Activated naive CD8-positive, alpha-beta T cell treated with anti-CD3 and anti-CD28 coated beads for 36 hours (primary cell): ENCODE measurements around the gene NECAB2. TPM values are rescaled to one million over a fixed set of nuclear protein-coding genes. Genes with fewer than 3 reads are reported as not detected.
A peak's percentile ranks its signal among the peaks of the same experiment; 100 is the strongest.

ENCODE experiments used
- DNase-seq: peaks from one replicate; pipeline ENCODE4 v3.0.0; 2021
- H3K27ac Mint-ChIP-seq: one replicate; pipeline ENCODE4 v1.8.0; 2022; ENCODE audit warnings: mild to moderate bottlenecking, moderate library complexity, mixed read lengths
- H3K27me3 Mint-ChIP-seq: one replicate; pipeline ENCODE4 v1.8.0; 2022; ENCODE audit warnings: mild to moderate bottlenecking, mixed read lengths
- H3K36me3 Mint-ChIP-seq: one replicate; pipeline ENCODE4 v1.8.0; 2021; ENCODE audit warnings: mild to moderate bottlenecking, mixed read lengths
- H3K4me1 Mint-ChIP-seq: one replicate; pipeline ENCODE4 v1.8.0; 2021; ENCODE audit warnings: mixed read lengths
- H3K4me3 Mint-ChIP-seq: one replicate; pipeline ENCODE4 v1.8.0; 2022; ENCODE audit warnings: mild to moderate bottlenecking, moderate library complexity, mixed read lengths
- H3K9me3 Mint-ChIP-seq: one replicate; pipeline ENCODE4 v1.8.0; 2022; ENCODE audit warnings: mixed read lengths
- total RNA-seq, 2 experiments: library from RNA; stranded (reverse); gene quantifications; one replicate each; pipeline ENCODE4 v1.2.3, GENCODE V29; 2021

The NECAB2 gene
- total RNA-seq, 2 experiments from 2014 or later = not detected

- H3K4me3 Mint-ChIP-seq = no peak overlapping the region
- no peaks in the 10 kb centered on the region for H3K9me3 Mint-ChIP-seq
- peaks cover 23% of the 10 kb centered on the region for H3K27me3 Mint-ChIP-seq
- no peak for DNase-seq
- no peaks in the 10 kb centered on the region for H3K36me3 Mint-ChIP-seq
- no peak overlapping the region for H3K27ac Mint-ChIP-seq
- H3K4me1 Mint-ChIP-seq = no peaks in the 10 kb centered on the region
Observed at GRCh38 chr16:83965444-83966152, 2.4 kb upstream of the NECAB2 start.

- Mint-ChIP-seq H3K27me3 (peaks cover 29% of the 10 kb centered on the region), H3K36me3 (no peaks in the 10 kb centered on the region), H3K9me3 (no peaks in the 10 kb centered on the region), H3K4me3 (no peak overlapping the region), H3K4me1 (no peaks in the 10 kb centered on the region), H3K27ac (no peak overlapping the region)
- no peak for DNase-seq
Observed at GRCh38 chr16:83966153-83966696, 1.8 kb upstream of the NECAB2 start.

GRCh38 chr16:83967091-83967490 lies 953 bp upstream of the NECAB2 start:
- DNase-seq = no peak
- Mint-ChIP-seq H3K27me3 (peaks cover 33% of the 10 kb centered on the region), H3K4me1 (no peaks in the 10 kb centered on the region), H3K36me3 (no peaks in the 10 kb centered on the region), H3K9me3 (no peaks in the 10 kb centered on the region), H3K27ac (no peak overlapping the region), H3K4me3 (no peak overlapping the region)

- Mint-ChIP-seq H3K4me3 (no peak overlapping the region), H3K9me3 (no peaks in the 10 kb centered on the region), H3K4me1 (no peaks in the 10 kb centered on the region), H3K36me3 (no peaks in the 10 kb centered on the region), H3K27me3 (peaks cover 33% of the 10 kb centered on the region), H3K27ac (no peak overlapping the region)
- no peak for DNase-seq
Observed at GRCh38 chr16:83968306-83968851, 335 bp downstream of the NECAB2 start.

GRCh38 chr16:83968891-83969649 lies 1.0 kb downstream of the NECAB2 start:
- Mint-ChIP-seq H3K4me1 (no peaks in the 10 kb centered on the region), H3K9me3 (no peaks in the 10 kb centered on the region), H3K4me3 (peak overlapping the region; percentile 22), H3K36me3 (no peaks in the 10 kb centered on the region), H3K27me3 (peaks cover 33% of the 10 kb centered on the region), H3K27ac (no peak overlapping the region)
- no peak for DNase-seq

GRCh38 chr16:83969771-83970429 lies 1.9 kb downstream of the NECAB2 start:
- Mint-ChIP-seq H3K27me3 (peaks cover 33% of the 10 kb centered on the region), H3K4me3 (no peak overlapping the region), H3K4me1 (no peaks in the 10 kb centered on the region), H3K9me3 (no peaks in the 10 kb centered on the region), H3K36me3 (no peaks in the 10 kb centered on the region), H3K27ac (no peak overlapping the region)
- DNase-seq = no peak

GRCh38 chr16:83970430-83970815 lies 2.4 kb downstream of the NECAB2 start:
- no peaks in the 10 kb centered on the region for H3K4me1 Mint-ChIP-seq
- no peaks in the 10 kb centered on the region for H3K9me3 Mint-ChIP-seq
- no peaks in the 10 kb centered on the region for H3K36me3 Mint-ChIP-seq
- peaks cover 36% of the 10 kb centered on the region for H3K27me3 Mint-ChIP-seq
- H3K4me3 Mint-ChIP-seq = no peak overlapping the region
- H3K27ac Mint-ChIP-seq = no peak overlapping the region
- DNase-seq = no peak

GRCh38 chr16:83971165-83972130 lies 3.4 kb downstream of the NECAB2 start:
- H3K4me3 Mint-ChIP-seq = no peak overlapping the region
- H3K27ac Mint-ChIP-seq = no peak overlapping the region
- H3K4me1 Mint-ChIP-seq = no peaks in the 10 kb centered on the region
- H3K9me3 Mint-ChIP-seq = no peaks in the 10 kb centered on the region
- no peaks in the 10 kb centered on the region for H3K36me3 Mint-ChIP-seq
- H3K27me3 Mint-ChIP-seq = peaks cover 36% of the 10 kb centered on the region
- DNase-seq = no peak

GRCh38 chr16:83972256-83973008 lies 4.4 kb downstream of the NECAB2 start:
- peaks cover 36% of the 10 kb centered on the region for H3K27me3 Mint-ChIP-seq
- H3K9me3 Mint-ChIP-seq = no peaks in the 10 kb centered on the region
- no peak overlapping the region for H3K4me3 Mint-ChIP-seq
- no peak overlapping the region for H3K27ac Mint-ChIP-seq
- no peaks in the 10 kb centered on the region for H3K36me3 Mint-ChIP-seq
- no peaks in the 10 kb centered on the region for H3K4me1 Mint-ChIP-seq
- no peak for DNase-seq

- Mint-ChIP-seq H3K36me3 (no peaks in the 10 kb centered on the region), H3K27me3 (peaks cover 30% of the 10 kb centered on the region), H3K4me3 (no peak overlapping the region), H3K9me3 (no peaks in the 10 kb centered on the region), H3K27ac (no peak overlapping the region), H3K4me1 (no peaks in the 10 kb centered on the region)
- DNase-seq = no peak
Observed at GRCh38 chr16:83973077-83973476, 5.0 kb downstream of the NECAB2 start.

GRCh38 chr16:83973581-83974385 lies 5.7 kb downstream of the NECAB2 start:
- DNase-seq = no peak
- Mint-ChIP-seq H3K4me1 (no peaks in the 10 kb centered on the region), H3K4me3 (no peak overlapping the region), H3K27ac (no peak overlapping the region), H3K36me3 (no peaks in the 10 kb centered on the region), H3K9me3 (peaks cover 2% of the 10 kb centered on the region), H3K27me3 (peaks cover 30% of the 10 kb centered on the region)

- no peak for DNase-seq
- H3K27me3 Mint-ChIP-seq = peaks cover 24% of the 10 kb centered on the region
- no peaks in the 10 kb centered on the region for H3K36me3 Mint-ChIP-seq
- H3K4me3 Mint-ChIP-seq = no peak overlapping the region
- peaks cover 5% of the 10 kb centered on the region for H3K9me3 Mint-ChIP-seq
- H3K4me1 Mint-ChIP-seq = no peaks in the 10 kb centered on the region
- no peak overlapping the region for H3K27ac Mint-ChIP-seq
Observed at GRCh38 chr16:83974475-83974874, 6.4 kb downstream of the NECAB2 start.
